ENCODE measurements around the gene CHGA. TPM values are rescaled to one million over a fixed set of nuclear protein-coding genes. Genes with fewer than 3 reads are reported as not detected.

The CHGA gene
- total and polyA plus RNA-seq, 2 experiments from 2014 or later: 40.5 to 61.3 TPM

DNA sequence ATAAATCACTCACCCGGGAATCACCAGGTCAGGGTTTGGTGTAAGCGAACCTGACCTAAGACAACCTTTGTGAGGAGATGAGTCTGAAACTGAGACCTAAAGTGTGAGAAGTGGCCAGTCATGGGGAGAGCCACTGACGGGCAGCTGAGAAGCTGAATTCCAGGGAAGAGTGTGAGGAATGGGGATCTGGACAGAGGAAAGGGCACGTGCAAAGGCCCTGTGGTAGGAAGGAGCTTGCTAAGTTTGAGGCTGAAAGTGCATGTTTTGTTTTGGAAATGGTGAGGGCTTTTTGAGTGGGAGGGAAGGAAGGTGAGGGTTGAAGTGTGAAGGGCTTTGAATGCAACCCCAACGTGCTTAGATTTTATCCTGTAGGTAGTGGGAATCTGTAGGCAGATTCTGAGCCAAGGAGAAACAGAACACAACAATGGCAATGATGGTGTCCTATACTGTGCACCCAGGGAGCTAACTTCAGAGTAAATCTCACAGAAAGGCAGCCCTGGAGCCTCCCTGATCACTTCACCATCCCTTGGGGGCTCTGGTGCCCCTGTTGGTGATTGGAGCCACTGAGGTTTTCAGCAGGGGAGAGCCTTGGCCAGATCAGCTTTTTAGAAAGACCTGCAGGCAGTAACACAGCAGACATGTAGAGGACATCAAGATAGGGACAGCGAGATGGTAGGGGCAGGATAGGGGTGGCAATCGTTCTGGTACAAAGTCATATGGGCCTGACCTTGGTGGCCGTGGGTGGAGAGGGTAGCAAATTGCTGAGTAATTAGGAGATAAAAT, 37.5 kb upstream of the CHGA start:
- WGBS (ENCODE audit: low lambda C conversion rate, missing lambda C conversion rate): 85% methylated on average over 8 of the region's 8 CpGs
- no peak overlapping the region for H3K4me3 ChIP-seq
- H2AFZ ChIP-seq: no peak overlapping the region
- TF ChIP-seq EZH2phosphoT487 (IDR thresholded peaks at IDR 0.05; ENCODE audit: low read depth, severe bottlenecking, unreplicated experiment) (no peak), EZH2 (IDR thresholded peaks at IDR 0.05; ENCODE audit: borderline replicate concordance) (no peak)
- TF ChIP-seq, protein P1, sequence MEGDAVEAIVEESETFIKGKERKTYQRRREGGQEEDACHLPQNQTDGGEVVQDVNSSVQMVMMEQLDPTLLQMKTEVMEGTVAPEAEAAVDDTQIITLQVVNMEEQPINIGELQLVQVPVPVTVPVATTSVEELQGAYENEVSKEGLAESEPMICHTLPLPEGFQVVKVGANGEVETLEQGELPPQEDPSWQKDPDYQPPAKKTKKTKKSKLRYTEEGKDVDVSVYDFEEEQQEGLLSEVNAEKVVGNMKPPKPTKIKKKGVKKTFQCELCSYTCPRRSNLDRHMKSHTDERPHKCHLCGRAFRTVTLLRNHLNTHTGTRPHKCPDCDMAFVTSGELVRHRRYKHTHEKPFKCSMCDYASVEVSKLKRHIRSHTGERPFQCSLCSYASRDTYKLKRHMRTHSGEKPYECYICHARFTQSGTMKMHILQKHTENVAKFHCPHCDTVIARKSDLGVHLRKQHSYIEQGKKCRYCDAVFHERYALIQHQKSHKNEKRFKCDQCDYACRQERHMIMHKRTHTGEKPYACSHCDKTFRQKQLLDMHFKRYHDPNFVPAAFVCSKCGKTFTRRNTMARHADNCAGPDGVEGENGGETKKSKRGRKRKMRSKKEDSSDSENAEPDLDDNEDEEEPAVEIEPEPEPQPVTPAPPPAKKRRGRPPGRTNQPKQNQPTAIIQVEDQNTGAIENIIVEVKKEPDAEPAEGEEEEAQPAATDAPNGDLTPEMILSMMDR (IDR thresholded peaks at IDR 0.05; ENCODE audit: poor library complexity): no peak
- no peaks in the 10 kb centered on the region for H3K4me1 ChIP-seq (ENCODE audit: insufficient read depth)
- no peaks in the 10 kb centered on the region for H3K27me3 ChIP-seq
- H4K20me1 ChIP-seq (ENCODE audit: insufficient read depth, poor library complexity, severe bottlenecking): no peaks in the 10 kb centered on the region
- no peaks in the 10 kb centered on the region for H3K9me3 ChIP-seq (ENCODE audit: low read depth)
- DNase-seq (ENCODE audit: low spot score): no peak
- H3K9me2 ChIP-seq (replicated peaks; ENCODE audit: insufficient read depth): no peaks in the 10 kb centered on the region
- H3K36me3 ChIP-seq (replicated peaks; ENCODE audit: insufficient read depth, low read depth): no peaks in the 10 kb centered on the region
- H3K27ac ChIP-seq: no peak overlapping the region
- no peaks in the 10 kb centered on the region for H3K79me2 ChIP-seq
- H3K4me2 ChIP-seq: no peak overlapping the region

DNA sequence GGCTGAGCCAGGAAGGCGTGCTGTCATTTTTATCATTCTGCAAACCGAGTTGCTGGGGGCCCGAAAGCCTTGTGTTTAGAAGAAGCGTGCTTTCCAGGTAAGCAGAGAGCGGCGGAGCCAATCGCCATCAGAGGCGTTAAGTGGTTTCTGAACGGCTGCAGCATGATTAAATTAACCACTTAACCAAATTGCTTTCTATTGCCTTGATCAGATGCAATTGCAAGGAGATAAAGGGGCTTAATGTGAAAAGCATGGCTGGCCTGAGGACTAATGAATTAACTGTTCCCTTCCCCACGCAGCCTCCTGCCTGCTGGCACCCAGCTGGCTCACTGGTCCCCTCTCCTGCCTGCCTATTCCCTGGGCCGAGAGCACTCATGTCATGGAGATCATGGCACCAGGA, 36.6 kb upstream of the CHGA start:
- Histone ChIP-seq H3K4me3 (no peak overlapping the region), H3K27me3 (no peaks in the 10 kb centered on the region), H3K27ac (no peak overlapping the region), H3K9me2 (replicated peaks; ENCODE audit: insufficient read depth) (no peaks in the 10 kb centered on the region), H2AFZ (no peak overlapping the region), H3K4me1 (ENCODE audit: insufficient read depth) (no peaks in the 10 kb centered on the region), H3K36me3 (replicated peaks; ENCODE audit: insufficient read depth, low read depth) (no peaks in the 10 kb centered on the region), H4K20me1 (ENCODE audit: insufficient read depth, poor library complexity, severe bottlenecking) (no peaks in the 10 kb centered on the region), H3K4me2 (no peak overlapping the region), H3K79me2 (no peaks in the 10 kb centered on the region), H3K9me3 (ENCODE audit: low read depth) (no peaks in the 10 kb centered on the region)
- DNase-seq (ENCODE audit: low spot score): no peak
- 56% methylated on average over 11 of the region's 11 CpGs for WGBS (ENCODE audit: low lambda C conversion rate, missing lambda C conversion rate)
- TF ChIP-seq EZH2phosphoT487 (IDR thresholded peaks at IDR 0.05; ENCODE audit: low read depth, severe bottlenecking, unreplicated experiment): no peak
- TF ChIP-seq EZH2 (IDR thresholded peaks at IDR 0.05; ENCODE audit: borderline replicate concordance): no peak

GRCh38 chr14:92887157-92887556, 35.8 kb upstream of the CHGA start:
- Histone ChIP-seq H3K79me2 (no peaks in the 10 kb centered on the region), H3K9me3 (ENCODE audit: low read depth) (no peaks in the 10 kb centered on the region), H4K20me1 (ENCODE audit: insufficient read depth, poor library complexity, severe bottlenecking) (no peaks in the 10 kb centered on the region), H3K4me1 (ENCODE audit: insufficient read depth) (no peaks in the 10 kb centered on the region), H3K27ac (no peak overlapping the region), H3K9me2 (replicated peaks; ENCODE audit: insufficient read depth) (no peaks in the 10 kb centered on the region), H3K4me2 (no peak overlapping the region), H3K27me3 (no peaks in the 10 kb centered on the region), H3K4me3 (no peak overlapping the region), H2AFZ (no peak overlapping the region), H3K36me3 (replicated peaks; ENCODE audit: insufficient read depth, low read depth) (no peaks in the 10 kb centered on the region)
- WGBS (ENCODE audit: low lambda C conversion rate, missing lambda C conversion rate): 80% methylated on average over 1 of the region's 1 CpG
- TF ChIP-seq EZH2 (IDR thresholded peaks at IDR 0.05; ENCODE audit: borderline replicate concordance): no peak
- TF ChIP-seq EZH2phosphoT487 (IDR thresholded peaks at IDR 0.05; ENCODE audit: low read depth, severe bottlenecking, unreplicated experiment): no peak
- TF ChIP-seq, protein P1 (IDR thresholded peaks at IDR 0.05; ENCODE audit: poor library complexity): no peak
- DNase-seq (ENCODE audit: low spot score): no peak

DNA sequence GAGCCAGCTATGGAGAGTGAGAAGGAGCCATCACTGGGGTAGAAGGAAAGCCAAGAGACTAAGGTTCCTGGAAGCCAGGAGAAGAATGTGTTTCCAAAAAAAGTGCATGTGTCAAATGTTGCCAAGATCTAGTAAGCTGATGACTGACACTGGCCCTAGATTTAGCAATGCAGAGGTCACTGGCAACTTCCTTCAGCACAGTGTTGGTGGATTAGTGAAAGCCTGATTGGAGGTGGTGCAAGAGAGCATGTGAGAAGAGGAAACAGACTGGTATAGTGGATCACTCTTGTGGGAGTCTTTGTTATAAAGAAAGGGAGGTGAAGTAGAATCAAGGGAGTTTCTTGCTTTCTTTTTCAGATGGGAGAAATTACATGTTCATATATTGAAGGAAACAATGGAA, 34.1 kb upstream of the CHGA start:
- Histone ChIP-seq H3K27me3 (no peaks in the 10 kb centered on the region), H3K9me3 (ENCODE audit: low read depth) (no peaks in the 10 kb centered on the region), H3K4me2 (no peak overlapping the region), H3K36me3 (replicated peaks; ENCODE audit: insufficient read depth, low read depth) (no peaks in the 10 kb centered on the region), H4K20me1 (ENCODE audit: insufficient read depth, poor library complexity, severe bottlenecking) (no peaks in the 10 kb centered on the region), H3K4me3 (no peak overlapping the region), H3K9me2 (replicated peaks; ENCODE audit: insufficient read depth) (no peaks in the 10 kb centered on the region), H2AFZ (no peak overlapping the region), H3K27ac (no peak overlapping the region), H3K79me2 (no peaks in the 10 kb centered on the region), H3K4me1 (ENCODE audit: insufficient read depth) (no peaks in the 10 kb centered on the region)
- DNase-seq (ENCODE audit: low spot score): no peak
- TF ChIP-seq EZH2phosphoT487 (IDR thresholded peaks at IDR 0.05; ENCODE audit: low read depth, severe bottlenecking, unreplicated experiment): no peak
- TF ChIP-seq, protein P1 (IDR thresholded peaks at IDR 0.05; ENCODE audit: poor library complexity): no peak
- TF ChIP-seq EZH2 (IDR thresholded peaks at IDR 0.05; ENCODE audit: borderline replicate concordance): no peak

Measured in hepatocyte (in vitro differentiated cells).